Astrocyte (in vitro differentiated cells and primary cell): Measurements from ENCODE around the gene PSEN1.

Experiments used
- CTCF ChIP-seq: IDR thresholded peaks from 2 replicates; pipeline ENCODE4 v1.5.1; 2011; ENCODE audit warnings: low read depth, mild to moderate bottlenecking, inconsistent platforms, low read length, moderate library complexity; ENCODE audit not compliant: insufficient read depth
- EZH2 ChIP-seq: IDR thresholded peaks from 2 replicates; pipeline ENCODE4 v1.6.1; 2012; ENCODE audit warnings: mild to moderate bottlenecking, low read length, inconsistent platforms; ENCODE audit not compliant: insufficient read depth

DNA sequence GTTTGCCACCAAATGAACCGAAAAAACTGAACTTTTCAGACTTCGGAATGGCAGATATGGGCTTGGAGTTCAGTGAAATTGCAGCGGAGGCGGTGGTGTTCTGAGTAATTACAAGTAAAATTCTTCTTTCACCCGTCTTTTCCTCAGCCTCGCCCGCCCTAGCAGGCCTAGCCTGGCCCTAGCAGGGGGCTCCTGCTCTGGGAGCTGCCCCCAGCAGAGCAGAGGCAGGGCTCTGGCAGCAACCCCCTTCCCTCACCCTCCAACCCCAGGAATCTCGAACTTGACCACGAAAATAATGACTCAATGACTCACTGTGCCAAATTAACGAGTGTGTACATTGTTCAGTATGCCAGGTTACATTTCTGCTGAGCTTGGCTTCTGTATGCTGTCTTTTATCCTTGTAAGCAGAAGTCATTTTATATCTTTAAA lies 102.1 kb downstream of the PSEN1 start:
- TF ChIP-seq CTCF: no peak
- no peak for TF ChIP-seq EZH2
